K562 (cell line): ENCODE results near the gene SLC16A1. TPM values are rescaled to one million over a fixed set of nuclear protein-coding genes. Genes with fewer than 3 reads are reported as not detected.

ENCODE experiments used
- ARID1B ChIP-seq: fragments of 450-650 bp; IDR thresholded peaks from 2 replicates; pipeline ENCODE4 v1.6.1; 2016; ENCODE audit warnings: antibody characterized with exemption, mild to moderate bottlenecking, inconsistent platforms
- BMI1 ChIP-seq: fragments of 150-350 bp; IDR thresholded peaks from 2 replicates; pipeline ENCODE4 v1.6.1; 2014; ENCODE audit warnings: low read length
- CEBPZ ChIP-seq: fragments of 150-350 bp; IDR thresholded peaks from 2 replicates; pipeline ENCODE4 v1.6.1; 2014; ENCODE audit warnings: low read depth, mild to moderate bottlenecking, low read length, borderline replicate concordance
- CREB5 ChIP-seq: fragments of 250-450 bp; sonication (Bioruptor Pico); IDR thresholded peaks from 2 replicates; pipeline ENCODE4 v1.5.0; 2020; ENCODE audit warnings: mild to moderate bottlenecking
- FOS ChIP-seq: IDR thresholded peaks from 3 replicates; pipeline ENCODE4 v1.6.1; 2011; ENCODE audit not compliant: insufficient read length; ENCODE audit errors: extremely low read depth
- HMBOX1 ChIP-seq: sonication (generic); IDR thresholded peaks from 2 replicates; pipeline ENCODE4 v1.6.1; 2016
- ID3 ChIP-seq, 2 experiments: fragments of 250-450 bp in 1 of 2; fragments of 450-650 bp in 1 of 2; sonication (Bioruptor Pico) in 1 of 2; IDR thresholded peaks; 2 replicates each; pipeline versions ENCODE4 v1.6.1 to v1.8.0; 2016 to 2021; ENCODE audit warnings: mild to moderate bottlenecking in 2 of 2, moderate library complexity in 2 of 2, missing compliant biosample characterization in 1 of 2, missing genetic modification characterization in 1 of 2
- JUNB ChIP-seq: fragments of 450-650 bp; formaldehyde crosslinking; conservative IDR thresholded peaks from 2 replicates; pipeline ENCODE4 v1.4.0; 2020; ENCODE audit warnings: mild to moderate bottlenecking
- KLF16 ChIP-seq: IDR thresholded peaks from 2 replicates; pipeline ENCODE4 v1.6.1; 2016; ENCODE audit warnings: antibody characterized with exemption
- KLF6 ChIP-seq: fragments of 250-450 bp; sonication (Bioruptor Pico); IDR thresholded peaks from 2 replicates; pipeline ENCODE4 v1.4.0; 2020; ENCODE audit warnings: mild to moderate bottlenecking, moderate library complexity, borderline replicate concordance
- MCM3 ChIP-seq: fragments of 450-650 bp; IDR thresholded peaks from 2 replicates; pipeline ENCODE4 v1.6.1; 2016
- MEF2D ChIP-seq: conservative IDR thresholded peaks from 2 replicates; pipeline ENCODE4 v1.6.1; 2016; ENCODE audit warnings: low read depth, missing genetic modification characterization, missing compliant biosample characterization
- MEIS2 ChIP-seq: fragments of 450-650 bp; IDR thresholded peaks from 2 replicates; pipeline ENCODE4 v1.6.1; 2014; ENCODE audit warnings: mild to moderate bottlenecking; ENCODE audit not compliant: partially characterized antibody
- RBFOX2 ChIP-seq: fragments of 200-400 bp; formaldehyde crosslinking; IDR thresholded peaks from 2 replicates; pipeline ENCODE4 v1.6.1; 2017; ENCODE audit warnings: low read depth, mild to moderate bottlenecking, low read length, moderate library complexity
- RBM15 ChIP-seq: fragments of 200-400 bp; formaldehyde crosslinking; IDR thresholded peaks from 2 replicates; pipeline ENCODE4 v1.6.1; 2018; ENCODE audit warnings: mild to moderate bottlenecking, low read length, moderate library complexity; ENCODE audit not compliant: insufficient read depth
- SMARCA5 ChIP-seq: fragments of 450-650 bp; IDR thresholded peaks from 2 replicates; pipeline ENCODE4 v1.6.1; 2016
- SMARCE1 ChIP-seq: fragments of 450-650 bp; IDR thresholded peaks from 2 replicates; pipeline ENCODE4 v1.7.1; 2016; ENCODE audit warnings: mild to moderate bottlenecking
- STAT5B ChIP-seq: fragments of 250-450 bp; sonication (Bioruptor Pico); IDR thresholded peaks from 2 replicates; pipeline ENCODE4 v1.8.0; 2021; ENCODE audit warnings: mild to moderate bottlenecking, inconsistent platforms
- ZBED1 ChIP-seq: IDR thresholded peaks from 2 replicates; pipeline ENCODE4 v1.6.1; 2014
- ZBTB1 ChIP-seq: sonication (generic); formaldehyde crosslinking; IDR thresholded peaks from 2 replicates; pipeline ENCODE4 v1.8.1; 2023; ENCODE audit warnings: missing genetic modification reagents, low read depth, mild to moderate bottlenecking, borderline replicate concordance
- ZEB2 ChIP-seq: fragments of 450-650 bp; IDR thresholded peaks from 2 replicates; pipeline ENCODE4 v1.6.1; 2016
- ZNF23 ChIP-seq: fragments of 250-450 bp; sonication (Bioruptor Pico); IDR thresholded peaks from 2 replicates; pipeline ENCODE4 v1.4.0; 2020; ENCODE audit warnings: mild to moderate bottlenecking
- ZNF316 ChIP-seq: fragments of 450-650 bp; IDR thresholded peaks from 2 replicates; pipeline ENCODE4 v1.6.1; 2016
- ZNF699 ChIP-seq: fragments of 250-450 bp; sonication (Bioruptor Pico); IDR thresholded peaks from 2 replicates; pipeline ENCODE4 v1.8.0; 2021; ENCODE audit warnings: mild to moderate bottlenecking, moderate library complexity; ENCODE audit not compliant: insufficient replicate concordance
- ZNF717 ChIP-seq: fragments of 250-450 bp; sonication (Bioruptor Pico); IDR thresholded peaks from 2 replicates; pipeline ENCODE4 v1.5.0; 2021
- polyA plus RNA-seq, 8 experiments: library from polyadenylated mRNA; depleted of rRNA in 4 of 8; stranded (reverse) in 5 of 8; unstranded in 3 of 8; fragments of >200 nt; fragmentation: Nextera tagmentation in 2 of 8; fragmentation: Illumina TruSeq in 1 of 8; extraction: Ambion mirVana in 2 of 8; extraction: Trizol in 1 of 8; gene quantifications; 2 replicates each; pipeline versions ENCODE4 v1.2.1 to v1.2.3, GENCODE V29; 2011 to 2014; ENCODE audit warnings: inconsistent platforms in 1 of 8, missing spikeins in 1 of 8
- total RNA-seq, 7 experiments: library from RNA; depleted of rRNA in 6 of 7; stranded (reverse); fragments of >200 nt in 6 of 7; fragmentation: Illumina TruSeq in 2 of 7; extraction: Trizol in 2 of 7; gene quantifications; 2 replicates each; pipeline versions ENCODE4 v1.2.1 to v1.2.3, GENCODE V29; 2011 to 2021; ENCODE audit warnings: low replicate concordance in 1 of 7

SLC16A1 gene
- total and polyA plus RNA-seq, 9 of the 15 experiments (the other 6 are each of a cell fraction or from before 2014, with no cell fraction given), result 73.1 to 244 (median 117) TPM

- TF ChIP-seq CEBPZ (no peak), HMBOX1 (peak; percentile 96), JUNB (no peak), BMI1 (no peak), RBFOX2 (no peak), MEF2D (peak; percentile 56), ZBED1 (no peak), KLF6 (CRISPR knock-in tag) (peak; percentile 79; the same call in 1 of the 2 replicates), ID3 (CRISPR knock-in tag; IDR thresholded peaks at IDR 0.05) (no peak), ID3 (tag; IDR thresholded peaks at IDR 0.05) (peak; percentile 47; the same call in 1 of the 2 replicates), ZNF316 (peak; percentile 98), SMARCA5 (no peak), MEIS2 (peak; percentile 94), ZNF717 (no peak), KLF16 (no peak), ARID1B (peak; percentile 89), RBM15 (no peak), SMARCE1 (peak; percentile 87), ZNF23 (CRISPR knock-in tag) (no peak), ZEB2 (0 out of 2 replicates have a peak, but pooled peaks have one; percentile 49), STAT5B (CRISPR knock-in tag) (no peak), ZNF699 (CRISPR knock-in tag) (no peak), FOS (no peak), CREB5 (no peak), MCM3 (no peak), ZBTB1 (CRISPR knock-in tag) (no peak)
Observed at GRCh38 chr1:112904071-112904830, 51.7 kb downstream of the SLC16A1 start (continued).
